HG03095 (cell line): ENCODE measurements around the gene SLC1A3.

Experiments used
- ATAC-seq: cut with Tn5 transposase; IDR thresholded peaks from one replicate; pipeline ENCODE4 v1.9.1; 2021; ENCODE audit warnings: moderate library complexity; ENCODE audit not compliant: unreplicated experiment

SLC1A3 gene

GRCh38 chr5:36654564-36654963 lies 48.2 kb downstream of the SLC1A3 start:
- ATAC-seq, result no peak

GRCh38 chr5:36655161-36655560 lies 48.8 kb downstream of the SLC1A3 start:
- no peak for ATAC-seq

GRCh38 chr5:36656556-36656955 lies 50.1 kb downstream of the SLC1A3 start:
- no peak for ATAC-seq

- no peak for ATAC-seq
Measured at GRCh38 chr5:36657563-36657995, 51.2 kb downstream of the SLC1A3 start.

GRCh38 chr5:36658038-36658756 lies 51.8 kb downstream of the SLC1A3 start:
- no peak for ATAC-seq

- ATAC-seq, result no peak
Measured at GRCh38 chr5:36659411-36659810, 53.0 kb downstream of the SLC1A3 start.

- no peak for ATAC-seq
Measured at GRCh38 chr5:36660397-36661049, 54.1 kb downstream of the SLC1A3 start.

- no peak for ATAC-seq
Measured at GRCh38 chr5:36661456-36662220, 55.2 kb downstream of the SLC1A3 start.

GRCh38 chr5:36662291-36662851 lies 56.0 kb downstream of the SLC1A3 start:
- no peak for ATAC-seq

GRCh38 chr5:36664766-36665165 lies 58.4 kb downstream of the SLC1A3 start:
- ATAC-seq, result no peak

- no peak for ATAC-seq
Measured at GRCh38 chr5:36665628-36666027, 59.2 kb downstream of the SLC1A3 start.

- ATAC-seq, result no peak
Measured at GRCh38 chr5:36666274-36666673, 59.9 kb downstream of the SLC1A3 start.

- no peak for ATAC-seq
Measured at GRCh38 chr5:36666986-36667385, 60.6 kb downstream of the SLC1A3 start.

GRCh38 chr5:36667824-36668223 lies 61.4 kb downstream of the SLC1A3 start:
- ATAC-seq, result no peak

- no peak for ATAC-seq
Measured at GRCh38 chr5:36669015-36669651, 62.7 kb downstream of the SLC1A3 start.

GRCh38 chr5:36670548-36670947 lies 64.1 kb downstream of the SLC1A3 start:
- no peak for ATAC-seq

GRCh38 chr5:36675282-36675681 lies 68.9 kb downstream of the SLC1A3 start:
- no peak for ATAC-seq

GRCh38 chr5:36679221-36679989 lies 73.0 kb downstream of the SLC1A3 start:
- no peak for ATAC-seq

GRCh38 chr5:36680066-36680465 lies 73.7 kb downstream of the SLC1A3 start:
- ATAC-seq, result no peak

GRCh38 chr5:36681711-36682110 lies 75.3 kb downstream of the SLC1A3 start:
- ATAC-seq, result no peak
